ENCODE measurements around the gene RDM1.
"Not testable (repeated sequence)": the region's sequence is repeated elsewhere in the genome, so short reads cannot be mapped to it uniquely, and the experiment has no call there.

The RDM1 gene

GRCh38 chr17:35930211-35931065 lies at the start of gene RDM1:
Gene RDM1, minus strand, starts transcription at chr17:35930773. Its CDS starts 46 bp downstream, at chr17:35930727.
- DNase-seq (ENCODE audit: low spot score): peak; percentile 85

- no peak for DNase-seq (ENCODE audit: low spot score)
Measured at GRCh38 chr17:35978346-35978745, 47.8 kb upstream of the RDM1 start.

GRCh38 chr17:35977509-35977908 lies 46.9 kb upstream of the RDM1 start:
- no peak for DNase-seq (ENCODE audit: low spot score)

- no peak for DNase-seq (ENCODE audit: low spot score)
Measured at GRCh38 chr17:35973333-35974260, 43.0 kb upstream of the RDM1 start.

GRCh38 chr17:35972945-35973332 lies 42.4 kb upstream of the RDM1 start:
- DNase-seq (ENCODE audit: low spot score): no peak

- no peak for DNase-seq (ENCODE audit: low spot score)
Measured at GRCh38 chr17:35972535-35972934, 42.0 kb upstream of the RDM1 start.

GRCh38 chr17:35972066-35972465 lies 41.5 kb upstream of the RDM1 start:
- no peak for DNase-seq (ENCODE audit: low spot score)

- peak; percentile 81 for DNase-seq (ENCODE audit: low spot score)
Measured at GRCh38 chr17:35969558-35970380, 39.2 kb upstream of the RDM1 start.

GRCh38 chr17:35968520-35969054 lies 38.0 kb upstream of the RDM1 start:
- no peak for DNase-seq (ENCODE audit: low spot score)

GRCh38 chr17:35965272-35965671 lies 34.7 kb upstream of the RDM1 start:
- DNase-seq (ENCODE audit: low spot score): no peak

GRCh38 chr17:35963663-35964062 lies 33.1 kb upstream of the RDM1 start:
- DNase-seq (ENCODE audit: low spot score): no peak

GRCh38 chr17:35953720-35954119 lies 23.1 kb upstream of the RDM1 start:
- DNase-seq (ENCODE audit: low spot score): no peak

- no peak for DNase-seq (ENCODE audit: low spot score)
Measured at GRCh38 chr17:35949401-35949800, 18.8 kb upstream of the RDM1 start.

GRCh38 chr17:35948092-35948491 lies 17.5 kb upstream of the RDM1 start:
- no peak for DNase-seq (ENCODE audit: low spot score)

GRCh38 chr17:35947156-35947585 lies 16.6 kb upstream of the RDM1 start:
- DNase-seq (ENCODE audit: low spot score): peak; percentile 56

- no peak for DNase-seq (ENCODE audit: low spot score)
Measured at GRCh38 chr17:35944151-35944550, 13.6 kb upstream of the RDM1 start.

- no peak for DNase-seq (ENCODE audit: low spot score)
Measured at GRCh38 chr17:35943537-35943936, 13.0 kb upstream of the RDM1 start, which contains the start of gene LYZL6. Gene LYZL6, minus strand, starts transcription at chr17:35943713. Its CDS starts 4,357 bp downstream, at chr17:35939356.

- DNase-seq (ENCODE audit: low spot score): no peak
Measured at GRCh38 chr17:35942588-35943186, 12.1 kb upstream of the RDM1 start.

GRCh38 chr17:35938492-35938891 lies 7.9 kb upstream of the RDM1 start:
- DNase-seq (ENCODE audit: low spot score): not testable (repeated sequence)

GRCh38 chr17:35936063-35936462 lies 5.5 kb upstream of the RDM1 start:
- no peak for DNase-seq (ENCODE audit: low spot score)

- no peak for DNase-seq (ENCODE audit: low spot score)
Measured at GRCh38 chr17:35934760-35935159, 4.2 kb upstream of the RDM1 start.
